Measurements from ENCODE around the gene LIN28A.

The LIN28A gene

DNA sequence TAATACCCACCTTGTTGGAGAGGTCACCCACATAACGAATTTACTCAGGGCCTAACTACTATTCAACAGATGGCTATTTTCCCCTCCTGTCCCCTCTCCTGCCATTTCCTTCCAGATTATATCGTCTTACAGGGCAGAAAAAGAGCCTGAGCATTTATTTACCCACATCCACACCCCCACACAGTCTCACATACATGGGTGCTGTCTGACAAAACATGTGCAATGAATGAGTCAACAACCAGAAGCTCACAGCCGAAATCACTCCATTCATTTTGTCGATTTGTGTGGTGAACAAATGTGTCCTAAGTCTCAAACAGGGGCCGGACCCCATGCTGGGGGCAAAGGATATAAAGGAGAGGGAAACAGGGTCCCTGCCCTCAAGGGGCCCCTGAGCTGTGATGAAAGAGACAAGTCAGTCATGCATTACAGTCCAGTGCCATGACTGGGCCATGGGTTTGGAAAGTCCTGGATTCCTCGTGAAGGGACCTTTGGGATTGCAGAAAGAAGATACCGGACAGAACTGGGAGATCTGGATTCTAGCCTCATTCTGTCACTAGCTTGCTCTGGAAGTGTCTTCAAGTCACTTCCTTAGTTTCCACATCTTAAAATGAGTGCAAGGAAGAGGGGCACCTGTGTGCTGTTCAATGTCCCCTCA is 21.7 kb upstream of the LIN28A start:
- no peak for DNase-seq

DNA sequence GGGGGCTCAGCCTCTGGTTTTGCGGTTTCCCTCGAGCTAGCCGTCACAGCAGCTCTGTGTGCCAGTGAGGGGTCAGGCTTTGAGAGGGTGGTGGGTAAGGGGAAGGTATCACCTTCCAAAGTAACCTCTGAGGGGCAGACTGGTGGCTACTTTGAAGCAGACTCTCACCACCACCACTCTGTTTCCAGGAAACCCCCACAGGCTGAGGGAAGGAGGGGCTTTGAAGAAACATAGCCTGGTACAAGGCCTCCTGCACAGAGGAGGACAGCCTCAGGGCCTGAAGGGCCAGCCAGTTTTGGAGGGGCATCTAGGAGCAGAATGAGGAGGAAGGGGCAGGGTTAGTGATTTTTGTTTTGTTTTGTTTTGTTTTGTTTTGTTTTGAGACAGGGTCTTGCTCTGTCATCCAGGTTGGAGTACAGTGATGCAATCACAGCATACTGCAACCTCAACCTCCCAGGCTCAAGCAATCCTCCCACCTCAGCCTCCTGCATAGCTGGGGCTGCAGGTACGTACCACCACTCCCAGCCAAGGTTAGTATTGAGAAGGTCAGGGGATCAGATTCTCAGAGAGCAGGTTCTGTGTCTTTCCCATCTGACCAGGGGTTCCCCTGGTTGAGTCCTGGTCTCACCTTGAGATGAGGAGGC is 20.9 kb upstream of the LIN28A start:
- DNase-seq, result no peak

DNA sequence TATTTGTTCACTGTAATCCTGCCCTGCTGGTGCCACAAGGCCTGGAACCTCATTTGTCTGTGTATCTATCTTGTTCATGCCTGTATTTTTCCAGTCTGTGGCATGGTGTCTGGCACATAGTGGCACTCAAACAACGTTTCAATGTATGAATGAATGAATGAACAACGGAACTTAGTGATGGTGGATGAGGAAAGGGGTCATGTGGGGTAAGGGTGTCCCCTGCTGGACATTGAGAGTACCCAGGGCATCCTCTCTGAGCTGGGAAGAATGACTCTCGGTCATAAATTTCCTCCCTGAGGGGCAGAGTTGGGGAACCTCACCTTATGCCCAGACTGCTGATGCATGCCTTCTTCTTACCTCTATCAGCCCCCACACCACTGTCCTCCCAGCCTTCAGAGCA is 19.2 kb upstream of the LIN28A start:
- no peak for DNase-seq

DNA sequence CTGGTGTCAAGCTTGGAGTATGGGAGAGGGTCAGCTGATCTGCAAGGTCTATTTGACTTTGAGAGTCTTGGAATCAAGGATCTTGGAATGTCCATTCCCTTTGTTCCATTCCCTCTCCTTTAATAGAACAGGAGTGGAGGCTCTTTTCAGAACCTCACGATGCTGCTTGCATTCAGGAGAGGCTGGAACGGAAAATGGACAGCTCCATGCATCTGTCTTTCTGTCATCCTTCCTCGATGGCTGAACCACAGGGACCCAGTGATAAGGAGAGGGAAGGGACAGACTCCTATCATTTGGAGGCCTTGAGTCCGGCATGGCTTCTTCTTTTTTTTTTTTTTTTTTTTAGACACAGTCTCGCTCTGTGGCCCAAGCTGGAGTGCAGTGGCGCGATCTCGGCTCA is 14.9 kb upstream of the LIN28A start:
- no peak for DNase-seq

DNA sequence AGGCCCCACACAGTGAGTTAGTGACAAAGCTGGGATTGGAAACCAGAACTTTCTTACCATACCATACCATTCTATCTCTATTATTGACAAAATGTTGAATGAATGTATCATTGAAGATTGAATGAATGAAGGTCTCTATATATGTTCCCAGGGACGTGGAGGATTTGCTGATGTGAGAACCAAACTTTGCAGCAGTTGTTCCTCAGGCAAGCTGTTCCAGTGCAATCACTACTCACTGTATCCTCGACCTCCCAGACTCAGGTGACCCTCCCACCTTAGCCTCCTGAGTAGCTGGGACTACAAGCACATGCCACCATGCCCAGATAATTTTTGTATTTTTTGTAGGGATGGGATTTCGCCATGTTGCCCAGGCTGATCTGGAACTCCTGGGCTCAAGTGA is 11.6 kb upstream of the LIN28A start:
- DNase-seq, result no peak

DNA sequence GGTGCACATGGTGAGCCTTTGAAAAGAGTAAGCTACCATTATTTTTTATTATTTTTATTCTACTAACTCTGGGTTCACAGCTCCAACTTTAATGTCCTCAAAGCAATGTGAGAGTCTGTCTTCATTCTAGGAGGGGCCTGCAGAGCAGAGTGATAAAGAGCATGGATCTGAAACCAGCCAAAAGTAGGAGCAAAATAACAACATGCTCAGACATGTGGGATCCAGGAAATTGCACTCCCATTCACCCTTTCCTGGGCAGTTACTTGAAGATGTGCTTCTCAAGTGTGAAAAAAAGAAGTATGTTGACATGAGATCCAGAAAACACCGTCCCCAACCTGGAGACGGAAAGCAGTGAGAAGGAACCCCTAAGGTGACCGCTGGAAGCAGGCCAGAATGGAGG is 8.7 kb upstream of the LIN28A start:
- no peak for DNase-seq

DNA sequence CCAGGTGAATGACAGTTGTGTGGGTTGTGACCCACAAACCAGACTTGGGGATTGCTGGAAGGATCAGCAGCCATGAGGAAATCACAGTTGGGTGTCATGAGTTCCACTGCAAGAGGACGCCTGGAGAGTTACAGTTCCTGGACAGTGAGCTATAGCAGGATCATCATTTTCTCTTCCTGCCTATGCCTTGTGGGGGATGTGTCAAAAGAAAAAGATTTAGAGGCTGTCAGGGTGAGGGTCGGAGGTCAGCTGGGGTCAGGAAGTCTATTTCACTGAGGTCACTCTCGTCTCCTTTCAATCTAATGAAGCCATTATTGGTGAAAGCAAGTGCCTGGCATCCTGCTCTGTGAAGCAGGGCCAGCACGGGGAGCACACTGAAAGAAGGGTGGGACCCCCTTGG is 7.0 kb upstream of the LIN28A start:
- DNase-seq, result no peak

DNA sequence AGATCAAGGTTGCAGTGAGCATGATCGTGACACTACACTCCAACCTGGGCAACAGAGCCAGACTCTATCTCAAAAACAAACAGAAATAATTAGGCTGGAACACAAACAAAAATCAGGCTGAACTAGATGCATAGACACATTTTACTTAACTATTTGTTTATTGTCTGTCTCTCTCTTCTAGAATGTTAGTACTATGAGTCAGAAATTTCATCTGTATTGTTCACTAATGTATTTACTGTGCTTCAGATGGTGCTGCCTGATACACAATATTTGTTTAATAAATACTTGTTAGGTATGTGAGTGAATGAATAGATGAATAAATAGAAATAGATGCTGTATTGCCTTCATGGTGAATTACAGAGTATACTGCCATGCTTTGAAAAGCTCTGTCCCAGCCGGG is 6.0 kb upstream of the LIN28A start:
- no peak for DNase-seq

DNA sequence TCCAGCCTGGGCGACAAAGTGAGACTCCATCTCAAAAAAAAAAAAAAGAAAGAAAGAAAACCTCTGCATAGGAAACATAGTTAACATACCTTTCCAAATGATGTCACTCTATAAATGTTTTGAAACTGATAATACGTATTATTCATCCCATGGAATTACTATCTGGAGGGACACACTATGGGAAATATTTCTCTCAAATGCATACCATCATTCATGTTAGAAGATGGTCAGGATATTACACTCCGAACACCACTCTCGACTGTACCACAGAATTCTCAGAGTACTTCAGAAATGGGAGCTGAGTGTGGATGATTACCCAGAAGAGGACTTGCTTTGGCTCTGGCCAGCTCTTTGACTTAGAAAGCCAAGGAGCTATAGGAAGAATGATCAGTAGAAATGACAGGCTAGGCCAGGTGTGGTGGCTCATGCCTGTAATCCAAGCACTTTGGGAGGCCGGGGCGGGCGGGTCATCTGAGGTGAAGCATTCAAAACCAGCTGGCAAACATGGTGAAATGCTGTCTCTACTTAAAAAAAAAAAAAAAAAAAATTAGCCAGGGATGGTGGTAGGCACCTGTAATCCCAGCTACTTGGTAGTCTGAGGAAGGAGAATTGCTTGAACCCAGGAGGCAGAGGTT is 5.2 kb upstream of the LIN28A start:
- no peak for DNase-seq

DNA sequence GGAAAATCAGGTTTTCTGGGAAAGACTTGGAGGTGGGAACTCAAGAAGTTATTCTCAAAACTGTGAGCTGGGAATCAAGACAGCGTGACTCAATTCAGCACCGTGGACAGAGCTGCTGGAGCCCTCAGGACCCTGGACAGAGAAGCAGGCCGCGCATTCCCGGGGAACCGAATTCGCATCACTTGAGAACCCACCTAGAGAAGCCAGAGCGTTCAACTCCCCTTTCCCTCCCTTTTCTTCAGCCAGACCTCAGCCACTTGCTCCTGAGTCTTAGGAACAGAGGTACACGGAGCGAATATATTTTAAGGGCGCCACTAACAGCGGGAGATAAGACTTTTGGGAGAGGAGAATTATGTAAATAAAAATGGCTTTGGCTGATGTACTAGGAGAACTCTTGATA is 2.0 kb upstream of the LIN28A start:
- DNase-seq, result peak; percentile 76

DNA sequence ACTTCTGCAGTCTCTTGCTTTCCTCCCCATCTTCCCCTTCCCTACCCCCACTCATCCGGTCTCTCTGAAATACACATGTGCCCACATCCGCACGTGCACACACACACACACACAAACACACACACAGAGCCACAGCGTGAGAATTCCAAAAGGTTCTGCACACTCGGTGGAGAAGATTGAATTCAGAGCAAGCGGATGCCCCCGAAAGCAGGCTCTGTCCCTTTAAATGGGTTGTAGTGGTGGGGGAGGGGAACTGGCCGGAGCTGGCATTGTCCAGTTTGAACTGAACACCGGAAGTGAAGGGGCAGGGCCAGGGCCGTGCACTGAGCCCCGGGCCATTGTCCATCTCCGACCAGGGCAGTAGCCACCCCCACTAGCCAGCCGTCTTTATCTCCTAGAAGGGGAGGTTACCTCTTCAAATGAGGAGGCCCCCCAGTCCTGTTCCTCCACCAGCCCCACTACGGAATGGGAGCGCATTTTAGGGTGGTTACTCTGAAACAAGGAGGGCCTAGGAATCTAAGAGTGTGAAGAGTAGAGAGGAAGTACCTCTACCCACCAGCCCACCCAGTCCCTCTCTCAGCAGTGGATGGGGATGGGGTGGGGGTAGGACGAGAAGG is 1.3 kb upstream of the LIN28A start:
- DNase-seq, result no peak

DNA sequence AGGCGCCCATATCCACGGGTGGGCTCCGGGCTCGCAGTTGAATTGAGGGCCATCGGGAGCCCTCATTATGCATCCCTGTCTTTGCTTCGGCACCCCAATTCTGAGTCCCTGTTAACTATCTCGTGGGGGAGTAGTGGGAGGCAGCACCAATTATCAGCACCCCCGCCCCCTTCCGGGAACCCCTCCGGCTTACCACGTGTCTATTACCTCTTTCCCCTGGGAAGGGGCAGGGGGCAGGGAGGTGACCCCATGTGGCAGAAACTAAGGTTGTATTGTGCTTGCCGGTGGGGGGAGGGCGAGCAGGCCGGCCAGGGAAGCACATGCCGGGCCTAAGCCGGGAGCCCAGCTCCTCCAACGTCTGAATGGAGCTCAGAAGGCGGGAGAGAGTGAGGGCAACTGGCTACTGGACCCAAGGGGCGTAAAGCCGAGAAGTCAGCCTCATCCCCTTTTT is 1.0 kb downstream of the LIN28A start:
- no peak for DNase-seq

DNA sequence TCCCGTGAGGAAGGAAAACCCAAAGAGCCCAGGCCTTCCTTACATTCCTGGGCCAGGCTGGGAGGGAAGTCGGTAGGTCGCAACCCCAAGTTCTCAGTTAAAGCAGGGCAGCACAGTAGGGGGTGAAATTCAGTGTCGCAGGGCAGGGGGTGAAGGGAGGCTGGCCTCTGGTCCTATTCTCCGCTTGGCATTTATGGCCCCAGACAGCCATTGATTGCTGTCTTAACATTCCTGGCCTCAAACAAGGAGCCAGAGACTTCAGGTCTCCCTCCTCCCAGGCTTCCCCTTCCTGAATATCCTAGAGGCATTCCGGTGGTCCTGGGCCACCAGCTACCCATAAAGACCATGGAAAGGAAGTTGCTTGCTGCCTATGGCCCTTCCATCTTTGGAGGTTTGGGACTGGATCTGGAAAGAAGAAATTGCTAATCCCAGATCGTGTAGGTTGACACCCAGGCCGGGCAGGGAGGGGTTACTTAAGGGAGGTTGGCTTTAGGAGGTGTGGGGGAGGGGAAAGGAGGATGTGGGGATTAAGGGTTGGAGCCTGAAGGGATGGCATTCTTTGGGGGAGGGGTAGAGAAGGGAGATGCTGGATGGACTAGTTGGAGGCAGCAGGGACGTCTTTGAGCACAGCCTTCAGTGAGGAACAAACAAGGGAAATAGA is 1.7 kb downstream of the LIN28A start:
- no peak for DNase-seq

DNA sequence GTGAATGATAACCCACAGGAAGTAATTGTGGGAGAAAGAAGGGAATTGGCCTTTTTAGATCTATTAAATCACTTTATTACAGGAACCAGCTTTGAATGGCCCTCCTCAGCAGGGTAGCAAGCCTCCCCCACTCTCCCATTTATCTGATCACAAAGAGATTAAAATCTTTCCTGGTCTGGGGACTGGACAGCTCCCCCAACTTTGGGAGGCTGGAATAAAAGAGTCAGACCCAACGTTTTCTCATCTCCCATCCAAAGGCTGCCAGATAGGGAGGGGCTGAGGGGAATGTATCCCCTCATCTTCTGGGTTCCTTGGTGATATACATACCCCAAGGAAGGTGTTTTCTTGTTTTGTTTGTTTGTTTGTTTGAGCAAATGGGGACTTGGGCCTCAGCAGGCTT is 2.4 kb downstream of the LIN28A start:
- no peak for DNase-seq

DNA sequence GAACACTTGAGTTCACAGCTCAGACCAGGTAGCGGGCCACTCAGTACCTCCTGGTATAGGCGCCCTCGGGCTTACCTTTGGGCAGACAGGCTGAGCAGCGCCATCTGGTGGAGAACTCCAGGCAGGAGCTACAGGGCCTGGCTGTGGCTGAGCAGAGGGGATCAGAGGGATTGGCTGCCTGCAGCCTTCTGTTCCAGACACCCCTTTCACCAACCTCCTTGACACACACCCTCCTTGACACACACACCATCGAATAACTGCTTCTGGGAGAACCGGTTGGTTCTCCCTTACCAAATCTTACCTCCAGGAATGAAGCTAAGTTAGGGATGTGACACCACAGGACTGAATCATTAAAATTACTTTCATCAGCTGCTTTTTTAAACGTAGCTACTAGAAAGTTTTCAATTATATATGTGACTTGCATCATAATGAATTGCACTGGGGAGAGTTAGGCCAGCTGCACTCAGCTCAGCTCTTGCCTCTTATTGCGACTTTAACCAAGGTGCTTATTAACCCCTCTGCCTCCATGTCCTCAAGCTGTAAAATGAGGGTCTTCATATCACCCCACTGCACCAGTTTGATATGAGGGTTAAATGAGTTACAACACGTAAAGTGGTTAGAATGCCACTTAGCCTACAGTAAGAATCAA is 6.6 kb downstream of the LIN28A start:
- DNase-seq, result peak; percentile 85

DNA sequence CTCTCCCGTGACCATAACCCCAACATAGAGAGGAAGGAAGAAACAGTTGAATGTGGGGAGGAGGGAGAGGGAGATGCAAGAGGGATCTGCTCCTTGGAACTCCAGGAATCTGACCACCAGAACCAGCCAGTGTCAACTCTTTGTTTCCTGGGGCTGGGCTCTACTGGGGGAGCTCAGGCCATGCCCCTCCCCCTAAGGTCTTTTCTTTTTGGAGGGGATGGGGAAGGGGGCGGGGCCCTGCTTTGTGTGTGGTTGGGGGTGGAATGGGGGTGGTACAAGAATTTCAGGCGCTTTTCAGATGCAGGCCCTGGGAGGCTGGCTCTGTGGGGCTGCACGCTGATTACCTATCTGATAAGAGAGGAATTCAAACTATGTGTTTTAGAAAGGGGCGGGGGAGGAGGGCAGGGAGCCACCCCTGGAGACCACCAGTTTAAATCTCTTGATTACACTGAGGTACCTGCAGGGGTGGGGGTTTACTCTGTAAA is 8.3 kb downstream of the LIN28A start:
- DNase-seq, result no peak

DNA sequence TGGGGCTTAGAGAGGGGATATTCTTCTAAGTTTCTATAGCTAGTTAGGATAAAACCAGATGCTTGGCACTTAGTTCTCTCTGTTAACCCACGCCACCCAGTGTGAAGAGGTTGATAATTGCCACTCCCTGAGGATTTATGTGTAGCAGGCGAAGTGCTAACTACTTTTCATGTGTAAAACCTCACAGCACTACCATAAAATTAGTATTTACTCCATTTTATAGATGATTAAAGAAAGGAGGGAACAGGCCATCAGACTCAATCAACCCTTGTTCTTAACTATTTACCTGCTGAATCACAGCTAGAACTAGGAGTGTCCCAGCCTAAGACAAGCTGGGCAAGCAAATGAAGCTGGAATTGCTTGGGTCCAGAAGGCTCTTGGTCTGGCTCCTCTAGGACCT is 8.9 kb downstream of the LIN28A start:
- DNase-seq, result no peak

DNA sequence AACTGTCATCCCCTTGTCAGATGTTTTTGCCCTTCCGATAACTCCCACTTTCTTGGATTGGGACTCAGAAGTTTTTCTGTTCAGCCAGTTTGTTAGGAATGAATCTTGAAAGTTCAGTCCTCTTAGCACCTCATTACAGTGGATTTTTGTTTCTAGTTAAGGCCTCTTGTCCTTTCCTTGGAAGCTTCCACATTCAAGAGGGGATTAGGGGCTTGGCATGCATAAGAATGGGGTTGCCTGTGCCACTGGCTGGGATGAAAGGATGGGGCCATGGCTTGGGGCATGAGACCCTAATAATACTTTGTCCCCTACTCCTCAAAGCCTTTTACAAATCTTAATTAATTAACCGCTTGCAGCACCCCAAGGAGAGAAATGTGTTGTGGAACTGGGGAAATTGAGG is 19.1 kb downstream of the LIN28A start:
- DNase-seq, result no peak

DNA sequence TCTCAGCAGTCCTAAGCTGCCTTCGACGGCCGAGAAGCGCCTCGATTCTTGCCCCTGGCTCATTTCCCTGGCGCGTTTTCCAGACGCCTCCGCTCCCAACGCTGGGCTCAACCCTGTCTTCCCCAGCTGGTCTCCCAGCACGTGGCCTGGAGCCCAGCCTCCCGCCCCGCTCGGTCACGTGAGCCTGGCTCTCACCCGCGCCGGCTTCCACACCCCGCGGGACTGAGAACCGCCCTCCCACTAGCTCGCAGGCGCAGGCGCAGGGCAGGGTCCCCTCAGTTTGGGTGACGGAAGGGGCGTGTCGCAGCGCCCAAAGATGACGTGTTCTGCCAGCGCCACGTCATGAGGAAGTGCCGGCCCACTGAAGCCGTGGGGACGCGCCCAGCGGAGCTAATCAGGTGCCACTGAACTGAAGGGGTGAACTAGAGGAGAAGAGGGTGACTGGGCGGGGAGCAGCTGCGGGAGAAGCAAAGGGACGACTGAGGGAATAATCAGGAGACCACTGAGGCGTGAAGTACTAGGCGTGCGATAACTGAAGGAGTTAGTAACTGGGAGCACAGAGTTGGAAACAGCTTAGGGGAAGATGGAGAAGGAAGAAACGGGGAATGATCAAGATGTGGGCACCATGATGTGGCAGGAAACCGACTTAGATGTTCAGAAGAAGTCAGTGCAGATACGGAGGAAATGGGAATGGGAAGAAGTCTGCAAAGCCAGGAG is 21.5 kb downstream of the LIN28A start, which contains the start of gene DHDDS:
TSS of gene DHDDS (plus strand) at position 343 of the 717 bp plus-strand sequence. CDS start 625 bp downstream, outside the sequence.
- DNase-seq, result peak; percentile 99

DNA sequence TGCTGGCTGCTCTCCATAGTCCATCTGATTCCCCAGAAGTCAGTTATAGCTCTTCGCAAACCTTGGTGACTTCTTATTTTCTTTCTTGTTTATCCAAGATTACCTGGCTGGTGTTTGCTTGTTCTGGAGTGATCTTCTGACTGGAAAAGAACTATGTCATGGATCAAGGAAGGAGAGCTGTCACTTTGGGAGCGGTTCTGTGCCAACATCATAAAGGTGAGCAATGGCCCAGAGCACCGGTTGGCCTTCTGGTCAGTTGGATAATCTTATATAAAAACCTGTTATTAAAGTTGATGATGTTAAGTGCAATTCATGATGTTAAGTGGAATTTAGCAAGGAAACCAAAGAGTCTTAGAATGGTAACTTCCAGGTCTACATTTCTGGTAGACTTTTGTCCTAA is 22.2 kb downstream of the LIN28A start:
- no peak for DNase-seq

DNA sequence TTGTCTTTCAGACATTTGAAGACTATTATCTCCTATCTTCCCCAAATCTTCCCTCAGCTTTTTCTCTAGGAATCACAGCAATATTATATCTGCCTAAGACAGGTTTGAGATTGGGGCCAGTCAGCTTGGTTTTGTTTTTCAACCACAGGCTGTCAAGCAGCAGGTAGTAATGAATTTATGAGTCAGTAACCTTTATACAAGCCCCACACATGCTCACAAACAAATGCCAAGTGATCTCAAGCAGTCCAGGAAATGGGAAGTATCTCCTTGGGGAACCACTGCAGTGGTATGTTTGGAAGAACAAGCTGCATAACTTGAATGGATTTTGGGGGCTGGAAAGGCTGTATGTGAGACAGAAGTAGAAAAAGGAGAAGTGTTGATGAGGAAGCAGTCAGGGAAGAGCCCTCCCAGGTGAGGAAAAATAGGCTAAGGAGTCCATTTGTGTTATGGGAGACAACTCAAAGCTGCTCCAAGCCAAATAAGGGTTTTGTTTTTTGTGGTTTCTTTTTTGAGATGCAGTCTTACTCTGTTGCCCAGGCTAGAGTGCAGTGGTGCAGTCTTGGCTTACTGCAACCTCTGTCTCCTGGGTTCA is 23.6 kb downstream of the LIN28A start:
- DNase-seq, result no peak

DNA sequence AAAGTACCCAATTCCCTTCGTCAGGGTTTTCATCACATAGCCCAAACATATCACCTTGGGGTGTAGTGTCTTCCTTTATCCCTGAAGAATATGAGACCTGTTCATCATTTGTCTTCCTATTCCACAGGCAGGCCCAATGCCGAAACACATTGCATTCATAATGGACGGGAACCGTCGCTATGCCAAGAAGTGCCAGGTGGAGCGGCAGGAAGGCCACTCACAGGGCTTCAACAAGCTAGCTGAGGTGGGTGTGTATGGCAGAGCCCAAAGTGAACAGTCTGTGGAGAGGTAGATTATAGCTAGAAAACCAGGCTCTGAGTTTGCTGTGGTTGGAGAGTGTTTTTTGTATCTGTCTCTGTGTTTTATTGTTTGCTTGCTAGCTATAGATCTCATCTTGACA is 27.4 kb downstream of the LIN28A start:
- DNase-seq, result no peak
